Measurements from ENCODE around the gene HMCES. TPM values are rescaled to one million over a fixed set of nuclear protein-coding genes. Genes with fewer than 3 reads are reported as not detected.
"Not testable (repeated sequence)": the region's sequence is repeated elsewhere in the genome, so short reads cannot be mapped to it uniquely, and the experiment has no call there.

The HMCES gene
- total RNA-seq, 1 donor from 2014 or later: 36.4 TPM

GRCh38 chr3:129240436-129240835 lies 38.2 kb upstream of the HMCES start:
- TF ChIP-seq, protein P1, sequence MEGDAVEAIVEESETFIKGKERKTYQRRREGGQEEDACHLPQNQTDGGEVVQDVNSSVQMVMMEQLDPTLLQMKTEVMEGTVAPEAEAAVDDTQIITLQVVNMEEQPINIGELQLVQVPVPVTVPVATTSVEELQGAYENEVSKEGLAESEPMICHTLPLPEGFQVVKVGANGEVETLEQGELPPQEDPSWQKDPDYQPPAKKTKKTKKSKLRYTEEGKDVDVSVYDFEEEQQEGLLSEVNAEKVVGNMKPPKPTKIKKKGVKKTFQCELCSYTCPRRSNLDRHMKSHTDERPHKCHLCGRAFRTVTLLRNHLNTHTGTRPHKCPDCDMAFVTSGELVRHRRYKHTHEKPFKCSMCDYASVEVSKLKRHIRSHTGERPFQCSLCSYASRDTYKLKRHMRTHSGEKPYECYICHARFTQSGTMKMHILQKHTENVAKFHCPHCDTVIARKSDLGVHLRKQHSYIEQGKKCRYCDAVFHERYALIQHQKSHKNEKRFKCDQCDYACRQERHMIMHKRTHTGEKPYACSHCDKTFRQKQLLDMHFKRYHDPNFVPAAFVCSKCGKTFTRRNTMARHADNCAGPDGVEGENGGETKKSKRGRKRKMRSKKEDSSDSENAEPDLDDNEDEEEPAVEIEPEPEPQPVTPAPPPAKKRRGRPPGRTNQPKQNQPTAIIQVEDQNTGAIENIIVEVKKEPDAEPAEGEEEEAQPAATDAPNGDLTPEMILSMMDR (IDR thresholded peaks at IDR 0.05; ENCODE audit: unreplicated experiment): no peak
- H3K27me3 Mint-ChIP-seq (ENCODE audit: unreplicated experiment): no peaks in the 10 kb centered on the region
- DNase-seq (ENCODE audit: low spot score): no peak
- H3K4me1 Mint-ChIP-seq (ENCODE audit: unreplicated experiment): peaks cover 5% of the 10 kb centered on the region
- H3K27ac Mint-ChIP-seq (ENCODE audit: unreplicated experiment): no peak overlapping the region
- no peaks in the 10 kb centered on the region for H3K36me3 Mint-ChIP-seq (ENCODE audit: low read depth, unreplicated experiment)
- no peak overlapping the region for H3K4me3 Mint-ChIP-seq (ENCODE audit: unreplicated experiment)
- no peaks in the 10 kb centered on the region for H3K9me3 Mint-ChIP-seq (ENCODE audit: unreplicated experiment)

GRCh38 chr3:129245141-129245540 lies 33.5 kb upstream of the HMCES start:
- Mint-ChIP-seq H3K27me3 (ENCODE audit: unreplicated experiment) (peaks cover 7% of the 10 kb centered on the region), H3K36me3 (ENCODE audit: low read depth, unreplicated experiment) (peaks cover 3% of the 10 kb centered on the region), H3K27ac (ENCODE audit: unreplicated experiment) (no peak overlapping the region), H3K4me1 (ENCODE audit: unreplicated experiment) (peaks cover 20% of the 10 kb centered on the region), H3K9me3 (ENCODE audit: unreplicated experiment) (no peaks in the 10 kb centered on the region), H3K4me3 (ENCODE audit: unreplicated experiment) (no peak overlapping the region)
- TF ChIP-seq, protein P1 (IDR thresholded peaks at IDR 0.05; ENCODE audit: unreplicated experiment): no peak
- no peak for DNase-seq (ENCODE audit: low spot score)

DNA sequence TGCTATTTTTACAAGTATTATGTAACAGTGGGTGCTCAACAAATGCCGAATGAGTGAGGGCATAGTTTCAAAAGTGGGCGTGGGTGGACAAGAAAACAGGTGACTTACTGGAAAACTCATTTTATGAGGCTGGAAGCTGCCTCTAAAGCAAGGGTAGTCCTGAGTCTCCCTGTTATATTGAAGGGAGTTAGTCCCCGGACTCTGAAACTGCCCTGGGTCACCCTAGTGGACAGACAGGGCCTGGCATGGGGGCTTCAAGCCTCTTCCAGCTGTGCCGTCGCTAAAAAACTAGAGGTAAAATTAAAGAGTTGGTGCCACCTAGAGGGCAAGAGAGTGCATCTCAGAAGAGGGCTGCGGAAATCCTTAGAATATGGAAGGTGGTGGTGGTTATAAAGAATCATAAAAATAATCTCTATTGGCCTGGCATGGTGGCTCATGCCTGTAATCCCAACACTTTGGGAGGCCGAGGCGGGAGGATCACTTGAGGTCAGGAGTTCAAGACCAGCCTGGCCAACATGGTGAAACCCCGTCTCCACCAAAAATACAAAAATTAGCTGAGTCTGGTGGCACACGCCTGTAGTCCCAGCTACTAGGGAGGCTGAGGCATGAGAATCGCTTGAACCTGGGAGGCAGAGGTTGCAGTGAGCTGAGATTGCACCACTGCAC lies 32.9 kb upstream of the HMCES start:
- not testable (repeated sequence) for H3K9me3 Mint-ChIP-seq (ENCODE audit: unreplicated experiment); H3K36me3 Mint-ChIP-seq (ENCODE audit: low read depth, unreplicated experiment); H3K4me3 Mint-ChIP-seq (ENCODE audit: unreplicated experiment); H3K27me3 Mint-ChIP-seq (ENCODE audit: unreplicated experiment)
- peak; percentile 84 for DNase-seq (ENCODE audit: low spot score)
- H3K27ac Mint-ChIP-seq (ENCODE audit: unreplicated experiment): peak overlapping the region; percentile 42
- peaks cover 25% of the 10 kb centered on the region for H3K4me1 Mint-ChIP-seq (ENCODE audit: unreplicated experiment)
- TF ChIP-seq, protein P1 (IDR thresholded peaks at IDR 0.05; ENCODE audit: unreplicated experiment): peak; percentile 93

DNA sequence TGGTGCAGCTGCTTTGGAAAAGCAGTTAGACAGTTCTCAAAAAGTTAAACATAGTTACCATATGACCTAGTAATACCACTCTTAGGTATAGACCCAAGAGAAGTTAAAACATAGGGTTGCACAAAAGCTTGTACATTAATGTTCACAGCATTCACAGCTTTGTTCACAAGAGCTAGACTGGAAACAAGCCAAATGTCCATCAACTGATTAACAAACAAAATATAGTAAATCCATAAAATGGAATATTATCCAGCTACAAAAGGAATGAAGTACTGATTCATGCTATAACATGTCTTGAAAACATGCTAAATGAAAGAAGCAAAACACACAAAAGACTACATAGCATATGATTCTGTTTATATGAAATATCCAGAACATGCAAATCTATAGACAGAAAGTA lies 32.0 kb upstream of the HMCES start:
- H3K4me3 Mint-ChIP-seq (ENCODE audit: unreplicated experiment): no peak overlapping the region
- H3K27me3 Mint-ChIP-seq (ENCODE audit: unreplicated experiment): peaks cover 7% of the 10 kb centered on the region
- no peak for DNase-seq (ENCODE audit: low spot score)
- peaks cover 25% of the 10 kb centered on the region for H3K4me1 Mint-ChIP-seq (ENCODE audit: unreplicated experiment)
- TF ChIP-seq, protein P1 (IDR thresholded peaks at IDR 0.05; ENCODE audit: unreplicated experiment): no peak
- no peaks in the 10 kb centered on the region for H3K9me3 Mint-ChIP-seq (ENCODE audit: unreplicated experiment)
- H3K27ac Mint-ChIP-seq (ENCODE audit: unreplicated experiment): no peak overlapping the region
- H3K36me3 Mint-ChIP-seq (ENCODE audit: low read depth, unreplicated experiment): peaks cover 8% of the 10 kb centered on the region

DNA sequence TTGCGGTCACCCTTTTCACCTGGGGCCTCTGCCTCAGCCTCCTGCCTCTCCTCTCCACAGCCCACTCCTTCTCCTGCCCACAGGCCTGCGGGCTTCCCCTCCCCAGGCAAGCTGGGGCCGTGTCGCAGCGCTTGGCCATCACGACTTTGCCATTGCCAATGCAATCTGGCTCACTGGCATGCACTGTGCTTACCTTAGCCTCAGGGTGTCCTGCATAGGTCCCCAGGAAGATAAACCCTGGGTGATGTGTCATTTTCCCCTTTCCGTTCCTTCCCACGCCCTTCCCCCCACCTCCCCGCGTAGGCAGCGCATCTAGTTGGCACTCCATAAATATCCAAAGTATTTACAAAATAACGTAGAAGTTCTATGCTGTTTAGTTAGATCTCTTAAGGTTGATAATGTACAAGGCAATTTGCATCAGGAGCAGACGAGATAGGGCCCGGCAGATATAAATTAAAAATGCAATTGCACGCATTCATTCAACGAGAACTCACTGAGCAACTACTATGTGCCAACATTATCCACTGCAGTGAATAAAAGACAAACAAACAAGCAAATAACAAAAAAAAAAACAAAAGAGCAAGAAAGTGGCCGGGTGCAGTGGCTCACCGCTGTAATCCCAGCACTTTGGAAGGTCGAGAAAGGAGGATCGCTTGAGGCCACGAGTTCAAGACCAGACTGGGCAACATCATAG lies 30.2 kb upstream of the HMCES start:
- Mint-ChIP-seq H3K27me3 (ENCODE audit: unreplicated experiment) (peaks cover 7% of the 10 kb centered on the region), H3K9me3 (ENCODE audit: unreplicated experiment) (no peaks in the 10 kb centered on the region), H3K27ac (ENCODE audit: unreplicated experiment) (peak overlapping the region; percentile 89), H3K36me3 (ENCODE audit: low read depth, unreplicated experiment) (peaks cover 14% of the 10 kb centered on the region), H3K4me3 (ENCODE audit: unreplicated experiment) (peak overlapping the region; percentile 98), H3K4me1 (ENCODE audit: unreplicated experiment) (peaks cover 25% of the 10 kb centered on the region)
- TF ChIP-seq, protein P1 (IDR thresholded peaks at IDR 0.05; ENCODE audit: unreplicated experiment): no peak
- no peak for DNase-seq (ENCODE audit: low spot score)
